ENCODE data around the gene ASPSCR1. TPM values are rescaled to one million over a fixed set of nuclear protein-coding genes. Genes with fewer than 3 reads are reported as not detected.
A peak's percentile ranks its signal among the peaks of the same experiment; 100 is the strongest.

The ASPSCR1 gene
- total and polyA plus RNA-seq, 2 of the 13 experiments (the other 11 are each of a cell fraction or from before 2014, with no cell fraction given): 274 to 314 TPM

- TF ChIP-seq PREB (CRISPR knock-in tag; IDR thresholded peaks at IDR 0.05) (0 out of 2 replicates have a peak, but pooled peaks have one; percentile 8), KDM5A (IDR thresholded peaks at IDR 0.05; ENCODE audit: borderline replicate concordance, low read length) (peak; percentile 88), ZNF790 (CRISPR knock-in tag; IDR thresholded peaks at IDR 0.05; ENCODE audit: borderline replicate concordance) (0 out of 2 replicates have a peak, but pooled peaks have one; percentile 36), ZBTB14 (CRISPR knock-in tag; IDR thresholded peaks at IDR 0.05) (peak; percentile 20; the same call in 1 of the 2 replicates), HOXA7 (CRISPR knock-in tag; IDR thresholded peaks at IDR 0.05) (no peak), FUBP1 (CRISPR knock-in tag; IDR thresholded peaks at IDR 0.05; ENCODE audit: borderline replicate concordance) (no peak), REXO4 (CRISPR knock-in tag; IDR thresholded peaks at IDR 0.05; ENCODE audit: borderline replicate concordance) (no peak), TBX2 (CRISPR knock-in tag; IDR thresholded peaks at IDR 0.05; ENCODE audit: borderline replicate concordance) (peak; percentile 4; the same call in 1 of the 2 replicates), RXRA (CRISPR knock-in tag; IDR thresholded peaks at IDR 0.05) (0 out of 2 replicates have a peak, but pooled peaks have one; percentile 21)
Observed at GRCh38 chr17:82065193-82065637, 87.8 kb downstream of the ASPSCR1 start (continued).
